GM18507 (cell line): Measurements from ENCODE around the gene GPR157.
A peak's percentile ranks its signal among the peaks of the same experiment; 100 is the strongest.

Experiments used
- DNase-seq: peaks from one replicate; pipeline ENCODE4 v3.0.0; 2011; ENCODE audit warnings: low read depth; ENCODE audit not compliant: insufficient read length; ENCODE audit errors: extremely low spot score
- FAIRE-seq: peaks from 2 replicates; lab custom pipeline; 2011; peaks lifted over from hg19 to GRCh38; lab: Jason Lieb, UNC

GPR157 gene

DNA sequence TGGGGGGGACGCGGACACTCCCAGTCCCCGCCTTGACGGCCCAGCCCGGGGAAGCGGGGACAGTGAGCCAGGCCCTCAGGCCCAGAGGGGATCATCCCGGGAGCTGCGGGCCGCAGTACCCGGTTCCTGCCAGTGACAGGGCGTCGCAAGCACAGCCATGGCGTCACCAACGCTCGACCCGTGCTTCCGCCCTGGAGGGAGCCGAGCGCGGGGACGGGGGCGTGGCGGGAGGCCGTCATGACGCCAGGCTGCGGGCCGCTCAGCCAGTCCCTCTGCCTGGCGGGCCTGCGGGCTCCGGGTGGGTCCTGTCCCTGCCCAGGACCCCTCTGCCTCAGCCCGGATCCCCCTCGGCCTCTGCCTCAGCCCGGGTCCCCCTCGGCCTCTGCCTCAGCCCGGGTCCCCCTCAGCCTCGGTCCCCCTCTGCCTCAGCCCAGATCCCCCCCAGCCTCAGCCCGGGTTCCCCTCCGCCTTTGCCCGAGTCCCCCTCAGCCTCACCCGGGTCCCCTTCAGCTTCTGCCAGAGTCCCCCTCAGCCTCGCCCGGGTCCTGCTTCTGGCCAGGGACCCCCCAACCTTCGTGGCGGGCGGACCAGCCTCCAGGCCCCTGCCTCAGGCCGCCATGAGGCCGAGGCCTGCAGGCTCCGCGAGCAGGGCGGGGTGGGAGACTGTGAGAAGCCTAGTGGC lies 57.2 kb downstream of the GPR157 start:
- FAIRE-seq (no peak), DNase-seq (no peak)

DNA sequence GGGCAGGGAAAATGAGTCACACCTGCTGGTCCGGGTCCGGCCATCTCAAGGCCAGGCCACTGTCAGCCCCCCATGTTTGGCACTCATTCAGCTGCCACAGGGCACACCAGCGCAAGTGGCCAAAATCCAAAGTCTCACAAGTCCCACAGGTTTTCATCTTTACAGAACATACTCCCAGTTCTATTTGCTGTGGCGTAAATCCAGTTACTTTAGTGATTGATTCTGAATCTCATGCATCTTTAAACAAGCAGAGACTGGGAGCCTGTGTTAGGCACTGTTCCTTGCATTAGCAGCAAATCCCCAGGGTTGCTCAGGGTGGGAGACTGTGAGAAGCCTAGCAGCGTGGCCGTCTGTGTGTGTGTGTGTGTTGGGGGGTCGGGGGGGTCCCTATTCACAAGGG lies 58.4 kb downstream of the GPR157 start:
- no peak for FAIRE-seq

DNA sequence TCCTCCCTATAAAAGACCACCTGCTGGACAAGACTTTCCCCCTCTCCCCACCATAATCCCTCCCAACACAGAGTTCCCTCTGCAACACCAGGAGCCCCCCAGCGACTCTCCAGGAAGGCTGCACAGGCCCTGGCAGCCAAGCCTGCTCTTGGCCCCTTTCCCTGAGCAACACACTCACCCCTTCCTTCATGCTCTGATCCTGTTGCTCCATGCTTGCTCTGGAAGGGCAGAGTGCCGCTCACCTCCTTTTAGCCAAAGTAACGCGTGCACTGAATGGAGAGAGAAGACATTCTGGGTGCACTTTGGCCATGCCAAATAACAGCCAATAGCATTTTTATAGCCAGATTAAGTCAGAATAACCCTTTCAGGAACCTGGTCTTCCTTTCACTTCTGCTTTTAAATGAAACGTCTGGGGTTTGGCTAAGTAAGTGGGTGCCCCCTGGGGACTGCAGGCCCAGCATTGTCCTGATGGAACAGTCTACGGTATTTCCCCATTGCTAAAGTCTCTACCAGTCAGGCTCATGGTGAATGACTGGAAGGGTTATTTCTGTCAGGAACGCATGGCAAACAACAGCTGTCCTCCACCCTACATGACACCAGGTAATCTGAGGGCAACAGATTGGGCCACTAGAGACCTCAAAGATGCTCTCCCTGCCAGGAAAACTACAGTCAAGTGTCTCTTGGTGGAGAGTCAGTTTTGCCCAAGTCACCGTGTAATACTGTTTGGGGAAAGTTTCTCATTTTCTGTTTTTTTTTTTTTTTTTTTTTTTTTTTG lies 59.4 kb downstream of the GPR157 start, which contains the start of gene SLC2A5:
Gene SLC2A5 (minus strand): TSS at position 310 of the 775 bp plus-strand sequence. CDS start 99 bp downstream, at position 211.
- peak; percentile 70 for DNase-seq
- peak; percentile 96 for FAIRE-seq

More for the DNA sequence above, 58.4 kb downstream of the GPR157 start:
- DNase-seq: no peak

DNA sequence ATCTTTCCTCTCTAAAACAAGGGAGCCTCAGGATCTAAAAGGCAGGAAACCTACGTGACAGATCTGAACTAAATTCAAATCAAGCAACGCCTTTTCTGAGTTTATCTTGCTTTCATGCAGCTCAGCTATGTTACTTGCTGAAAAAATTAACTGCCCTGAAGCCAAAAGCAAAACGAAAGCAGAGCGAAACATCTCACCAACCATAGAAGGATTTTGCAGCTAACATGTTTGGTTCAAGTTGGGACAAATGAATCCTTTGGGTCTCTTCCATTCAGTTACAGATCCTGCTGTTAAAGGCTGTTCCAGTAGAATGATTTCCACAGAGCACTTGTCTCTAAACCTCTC lies 59.9 kb downstream of the GPR157 start:
- DNase-seq (no peak), FAIRE-seq (peak; percentile 55)

DNA sequence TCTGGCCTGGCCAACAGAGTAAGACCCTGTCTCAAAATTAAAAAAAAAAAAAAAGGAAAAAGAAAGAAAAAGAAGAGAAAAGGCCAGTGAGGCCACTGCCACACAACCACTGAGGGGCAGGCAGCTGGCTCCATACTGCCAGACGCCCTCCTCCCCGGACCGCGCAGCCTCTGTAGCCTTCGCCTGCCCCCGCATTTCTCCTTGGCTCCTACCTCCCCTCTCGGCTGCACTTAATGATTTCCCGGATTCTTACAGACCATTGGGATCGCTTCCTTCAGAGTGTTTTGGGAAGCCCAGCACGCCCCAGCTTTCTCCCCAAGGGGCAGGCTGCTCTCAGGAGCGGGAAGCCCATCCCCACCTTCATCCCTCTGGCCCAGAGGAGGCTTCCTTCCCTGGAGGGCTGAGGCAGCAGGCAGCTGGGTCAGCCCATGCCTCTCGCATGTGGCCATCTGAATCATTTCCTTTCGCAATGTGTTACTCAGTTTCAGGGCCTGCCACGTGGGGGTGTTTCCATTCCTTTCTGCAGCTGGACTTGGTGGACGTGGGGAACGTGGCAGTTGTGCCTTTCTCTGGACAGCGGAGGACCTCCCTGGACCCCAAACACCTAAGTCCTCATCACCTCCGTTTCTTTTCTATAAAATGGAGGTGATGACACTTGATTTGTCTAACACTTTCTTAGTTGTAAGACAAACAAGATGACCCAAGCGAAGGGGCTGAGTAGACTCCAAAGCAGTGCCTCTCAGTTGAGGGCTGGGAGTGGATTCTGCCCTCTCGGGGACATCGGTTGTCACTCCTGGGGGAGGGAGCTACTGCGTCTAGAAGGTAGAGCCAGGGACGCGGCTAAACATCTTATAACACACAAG lies 61.7 kb downstream of the GPR157 start:
- peak; percentile 59 for FAIRE-seq
- no peak for DNase-seq

DNA sequence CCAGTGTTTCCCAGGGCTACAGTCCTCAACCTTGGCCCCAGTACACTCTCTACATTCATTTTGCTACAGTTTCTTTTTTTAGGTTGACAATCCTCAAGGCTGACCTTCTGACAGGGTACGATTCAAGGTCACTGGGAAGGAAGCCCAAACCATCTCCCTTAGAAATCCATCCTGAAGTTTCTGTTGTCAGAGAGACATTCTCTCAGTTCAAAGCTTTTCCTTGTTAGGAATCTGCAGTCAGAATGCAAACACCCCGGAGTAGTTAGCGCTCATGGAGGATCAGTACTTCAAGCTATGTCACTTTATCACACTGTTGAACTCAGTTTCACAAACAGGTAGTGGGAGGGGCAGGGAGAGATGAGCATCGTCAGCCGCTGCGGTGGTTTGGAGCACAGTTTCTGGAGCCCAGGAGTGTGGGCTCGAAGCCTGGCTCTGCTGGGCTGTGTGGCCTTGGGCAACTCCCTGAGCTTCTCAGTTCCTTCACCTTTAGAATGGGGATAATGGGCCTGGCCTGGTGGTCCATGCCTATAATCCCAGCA lies 63.6 kb downstream of the GPR157 start:
- DNase-seq: no peak
- FAIRE-seq: no peak

DNA sequence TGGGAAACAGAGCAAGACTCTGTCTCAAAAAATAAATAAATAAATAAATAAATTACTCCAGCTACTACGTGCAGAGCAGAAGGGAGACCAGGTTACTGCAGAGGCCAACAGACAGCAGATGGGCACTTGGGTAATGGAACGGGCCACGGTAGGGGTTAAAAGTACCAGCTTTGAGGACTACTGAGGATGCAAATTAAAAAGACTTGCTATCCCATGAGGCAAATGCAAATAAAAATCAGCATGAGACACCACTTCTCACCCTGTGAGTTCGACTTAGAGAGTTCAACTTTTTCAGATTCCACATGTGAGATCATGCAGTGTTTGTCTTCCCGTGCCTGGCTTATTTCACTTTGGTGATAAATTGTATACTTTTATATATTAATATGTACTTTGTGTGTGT lies 66.1 kb downstream of the GPR157 start:
- DNase-seq: no peak
- FAIRE-seq: no peak

DNA sequence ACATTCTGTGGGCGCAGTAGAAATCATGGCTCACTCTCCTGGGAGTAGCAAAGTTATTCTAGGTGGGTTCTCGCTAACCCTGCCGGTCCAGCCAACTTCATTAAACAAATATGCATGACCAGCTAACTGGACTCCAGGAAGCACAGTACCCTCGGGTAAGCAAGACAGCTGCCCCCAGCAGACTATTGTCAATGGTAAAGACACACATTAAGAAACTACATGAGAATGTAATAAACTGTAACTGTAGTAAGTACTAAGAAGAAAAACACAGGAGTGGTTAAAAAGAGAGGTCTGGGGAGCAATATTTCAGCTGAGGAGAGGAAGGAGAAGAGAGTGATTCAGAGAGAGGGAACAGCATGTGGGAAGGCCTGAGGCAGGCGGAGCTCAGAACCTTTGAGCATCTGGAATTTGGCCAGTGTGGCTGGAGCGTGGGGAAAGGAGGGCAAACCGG lies 66.9 kb downstream of the GPR157 start:
- no peak for DNase-seq

DNA sequence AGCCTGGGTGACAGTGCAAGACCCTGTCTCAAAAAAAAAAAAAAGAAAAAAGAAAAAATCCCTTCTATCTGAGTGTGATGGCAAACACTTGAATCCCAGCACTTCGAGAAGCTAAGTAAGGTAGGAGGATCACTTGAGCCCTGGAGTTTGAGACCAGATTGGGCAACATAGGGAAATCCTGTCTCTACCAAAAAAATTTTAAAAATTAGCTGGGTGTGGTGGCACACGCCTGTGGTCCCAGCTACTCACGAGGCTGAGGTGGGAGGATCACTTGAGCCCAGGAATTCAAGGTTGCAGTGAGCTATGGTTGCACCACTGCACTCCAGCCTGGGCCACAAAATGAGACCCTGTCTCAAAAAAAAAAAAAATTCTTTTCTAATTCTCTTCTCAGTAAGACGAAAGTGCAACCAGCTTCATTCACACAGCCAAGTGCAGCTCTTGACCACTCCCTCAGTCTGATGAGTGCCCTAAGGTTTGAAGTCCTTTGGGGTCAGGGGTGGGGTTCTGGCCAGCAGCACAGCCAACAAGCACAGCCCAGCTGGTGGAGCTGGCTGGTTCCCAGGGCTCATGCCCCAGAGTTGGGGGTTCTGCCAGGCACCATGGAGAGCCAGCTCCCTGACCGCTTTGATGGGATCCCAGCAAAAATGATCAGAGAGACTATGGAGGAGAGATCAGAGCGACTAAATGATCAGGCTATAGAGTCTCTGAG lies 67.5 kb downstream of the GPR157 start:
- no peak for FAIRE-seq
- no peak for DNase-seq

More for the DNA sequence above, 66.9 kb downstream of the GPR157 start:
- no peak for FAIRE-seq

DNA sequence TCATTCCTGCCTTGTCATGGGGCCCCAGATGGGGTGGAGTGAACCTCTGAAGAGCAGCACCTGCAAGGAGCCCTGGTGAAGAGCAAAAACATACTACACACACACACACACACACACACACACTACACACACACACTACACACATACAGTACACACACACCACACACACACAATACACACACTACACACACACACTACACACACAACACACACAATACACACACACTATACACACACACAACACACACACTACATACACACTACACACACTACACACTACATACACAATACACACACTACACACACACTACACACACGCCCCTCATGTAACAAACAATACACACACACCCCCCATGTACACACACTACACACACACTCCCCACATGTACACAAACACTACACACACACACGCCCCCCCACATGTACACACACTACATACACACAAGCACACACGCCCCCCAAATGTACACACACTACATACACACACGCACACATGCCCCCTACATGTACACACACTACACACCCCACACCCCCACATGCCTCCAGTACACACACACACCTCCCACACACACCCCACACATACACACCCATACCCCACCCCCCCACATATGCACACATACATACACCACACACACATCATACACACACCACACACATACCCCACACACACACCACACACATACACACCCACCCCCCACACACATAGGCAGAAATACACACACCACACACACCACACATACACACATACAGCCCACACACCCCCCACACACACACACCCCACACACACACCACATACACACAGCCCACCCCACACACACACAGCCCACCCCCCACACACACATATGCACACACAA lies 68.8 kb downstream of the GPR157 start:
- DNase-seq: no peak
- FAIRE-seq: no peak

DNA sequence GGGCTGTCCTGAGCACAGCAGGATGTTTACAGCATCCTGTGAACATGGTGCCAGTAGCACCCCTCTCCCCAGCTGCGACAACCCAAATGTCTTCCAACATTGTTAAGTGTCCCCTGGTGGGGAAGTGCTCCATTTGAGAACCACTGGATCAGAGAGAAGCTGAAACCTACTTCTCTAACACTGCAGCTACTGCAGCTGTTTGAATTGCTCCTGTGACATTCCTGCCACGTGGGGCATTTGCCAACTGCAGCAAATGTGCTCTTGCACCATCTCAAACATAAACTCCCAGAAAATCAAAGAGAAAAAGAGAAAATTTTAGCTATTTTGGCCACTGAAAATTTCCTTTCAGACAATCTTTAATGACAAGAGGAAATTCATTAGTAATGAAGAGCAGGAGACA lies 70.4 kb downstream of the GPR157 start:
- DNase-seq (no peak), FAIRE-seq (no peak)

DNA sequence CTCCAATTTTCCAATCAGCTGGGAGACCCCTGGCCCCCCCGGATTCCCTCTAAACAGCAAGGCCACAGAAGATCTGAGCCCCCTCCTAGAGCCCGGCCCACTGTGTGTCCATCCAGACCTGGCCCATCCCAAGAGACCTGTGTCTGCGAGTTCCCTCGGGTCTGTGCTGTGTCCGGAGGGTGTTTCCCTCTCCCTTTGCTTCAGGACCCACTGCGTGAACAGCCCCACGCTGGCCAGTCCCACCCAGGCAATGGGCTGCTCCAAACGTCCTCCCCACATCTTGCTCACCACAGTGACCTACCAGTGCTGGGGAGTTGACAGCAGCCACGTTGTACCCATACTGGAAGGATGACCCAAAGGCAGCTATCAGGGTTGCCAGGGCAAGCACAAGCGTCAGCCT lies 71.1 kb downstream of the GPR157 start:
- FAIRE-seq (no peak), DNase-seq (no peak)

DNA sequence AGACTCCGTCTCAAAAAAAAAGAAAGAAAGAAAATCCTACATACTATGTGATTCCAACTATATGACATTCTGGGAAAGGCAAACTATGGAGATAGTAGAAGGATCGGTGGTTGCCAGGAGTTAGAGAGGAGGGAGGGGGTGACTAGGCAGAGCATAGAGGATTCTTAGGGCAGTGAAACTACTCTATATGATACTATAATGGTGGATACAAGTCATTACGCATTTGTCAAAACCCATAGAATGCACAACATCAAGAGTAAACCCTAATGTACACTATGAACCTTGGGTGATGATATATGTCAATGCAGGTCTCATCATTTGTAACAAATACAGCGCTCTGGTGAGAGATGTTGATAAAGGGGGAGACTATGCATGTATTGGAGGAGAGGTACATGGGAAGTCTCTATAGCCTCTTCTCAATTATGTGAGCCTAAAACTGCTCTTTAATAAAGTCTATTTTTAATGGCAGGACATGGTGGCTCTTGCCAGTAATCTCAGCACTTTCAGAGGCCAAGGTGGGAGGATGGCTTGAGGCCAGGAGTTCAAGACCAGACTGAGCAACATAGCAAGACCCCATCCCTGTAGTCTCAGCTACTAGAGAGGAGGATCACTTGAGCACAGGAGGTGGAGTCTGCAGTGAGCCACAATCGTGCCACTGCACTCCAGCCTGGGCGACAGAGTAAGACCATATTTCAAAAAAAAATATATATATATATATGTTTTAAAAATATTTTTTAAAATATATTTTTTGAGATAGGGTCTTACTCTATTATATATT lies 76.4 kb downstream of the GPR157 start:
- FAIRE-seq (no peak), DNase-seq (no peak)

DNA sequence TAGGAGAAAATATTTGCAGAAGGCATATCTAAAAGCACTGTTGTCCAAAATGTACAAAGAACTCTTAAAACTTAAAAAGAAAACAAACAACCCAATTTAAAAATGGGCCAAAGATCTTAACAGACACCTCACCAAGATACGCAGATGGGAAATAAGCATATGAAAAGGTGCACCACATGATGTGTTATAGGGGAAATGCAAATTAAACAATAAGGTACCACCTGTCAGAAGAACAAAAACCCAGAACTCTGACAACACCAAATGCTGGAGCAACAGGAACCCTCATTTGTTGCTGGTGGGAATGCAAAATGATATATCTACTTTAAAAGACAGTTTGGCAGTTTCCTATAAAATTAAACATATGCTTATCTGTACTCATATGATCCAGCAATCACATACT lies 77.5 kb downstream of the GPR157 start:
- FAIRE-seq: no peak
- no peak for DNase-seq

DNA sequence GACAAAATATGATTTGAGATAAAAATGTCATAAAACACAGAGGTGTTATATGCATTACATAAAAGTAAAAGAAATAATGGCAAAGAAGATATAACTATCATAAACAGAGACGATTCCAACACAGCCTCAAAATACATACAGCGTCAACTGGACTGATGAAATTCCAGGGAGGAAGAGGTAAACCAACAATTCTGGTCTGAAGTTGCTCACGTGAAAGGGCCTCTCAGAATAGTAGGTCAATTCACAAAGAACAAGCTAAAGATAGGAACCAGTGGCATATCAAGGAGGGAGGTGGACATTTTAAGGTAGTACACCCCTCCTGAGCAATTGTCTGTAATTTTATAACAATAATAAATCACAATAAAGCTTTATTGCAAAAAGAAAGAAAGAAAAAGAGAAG lies 78.1 kb downstream of the GPR157 start:
- DNase-seq (no peak), FAIRE-seq (no peak)
